ENCODE measurements around the gene IKZF1.
A peak's percentile ranks its signal among the peaks of the same experiment; 100 is the strongest.

The IKZF1 gene

GRCh38 chr7:50418526-50419290, 114.2 kb downstream of the IKZF1 start:
- DNase-seq: no peak

GRCh38 chr7:50421043-50421442, 116.5 kb downstream of the IKZF1 start:
- DNase-seq: no peak

GRCh38 chr7:50422858-50423257, 118.3 kb downstream of the IKZF1 start:
- DNase-seq: no peak

- DNase-seq: no peak
These were observed 119.3 kb downstream of the IKZF1 start for GRCh38 chr7:50423860-50424259.

- DNase-seq: no peak
These were observed 120.8 kb downstream of the IKZF1 start for GRCh38 chr7:50425318-50425717.

GRCh38 chr7:50426280-50427045, 121.9 kb downstream of the IKZF1 start:
- DNase-seq: no peak

- no peak for DNase-seq
These were observed 123.0 kb downstream of the IKZF1 start for GRCh38 chr7:50427518-50427917.

GRCh38 chr7:50428911-50429310, 124.4 kb downstream of the IKZF1 start:
- DNase-seq: no peak

GRCh38 chr7:50431316-50431715, 126.8 kb downstream of the IKZF1 start:
- no peak for DNase-seq

GRCh38 chr7:50431722-50432305, 127.3 kb downstream of the IKZF1 start:
- DNase-seq: no peak

- DNase-seq: no peak
These were observed 131.8 kb downstream of the IKZF1 start for GRCh38 chr7:50436133-50436806.

- DNase-seq: no peak
These were observed 142.0 kb downstream of the IKZF1 start for GRCh38 chr7:50446542-50446960.

- DNase-seq: no peak
These were observed 144.3 kb downstream of the IKZF1 start for GRCh38 chr7:50448823-50449222.

- DNase-seq: no peak
These were observed 145.0 kb downstream of the IKZF1 start for GRCh38 chr7:50449501-50449880.

GRCh38 chr7:50449881-50450589, 145.5 kb downstream of the IKZF1 start, which contains the start of gene FIGNL1:
TSS of gene FIGNL1 (minus strand) at chr7:50450350. CDS start at chr7:50447287, 3,063 bp downstream.
- peak; percentile 81 for DNase-seq

GRCh38 chr7:50450590-50451032, 146.1 kb downstream of the IKZF1 start:
- peak; percentile 17 for DNase-seq
